HepG2 (cell line): ENCODE data around the gene PARVA. TPM values are rescaled to one million over a fixed set of nuclear protein-coding genes. Genes with fewer than 3 reads are reported as not detected.

Source experiments
- ATAC-seq: fragments of 200-7000 bp; cut with Tn5 transposase; 3 replicates; pipeline ENCODE4 v1.9.1; 2020; ENCODE audit warnings: mild to moderate bottlenecking, moderate library complexity
- BruUV-seq: library from RNA; stranded (reverse); fragments of 400-500 nt; replicated peaks from 2 replicates; lab custom pipeline; 2021; lab: Mats Ljungman, UMichigan
- CTCF ChIA-PET: fragments of 300-600 bp; formaldehyde crosslinking; extraction: SDS; loops from one replicate; lab custom pipeline; 2021; ENCODE audit warnings: low total read pairs, inconsistent platforms, low intra/inter-chr PET ratio; lab: Yijun Ruan, JAX
- POLR2A ChIA-PET: fragments of 350-600 bp; sonication (Branson Sonifier 250); formaldehyde crosslinking; loops from one replicate; lab custom pipeline; 2020; ENCODE audit warnings: antibody characterized with exemption, inconsistent platforms; lab: Yijun Ruan, JAX
- DNase-seq: peaks from one replicate; pipeline ENCODE4 v3.0.0-alpha.2; 2015; ENCODE audit warnings: low spot score
- FAIRE-seq: peaks from 3 replicates; lab custom pipeline; 2011; peaks lifted over from hg19 to GRCh38; lab: Jason Lieb, UNC
- H2AFZ ChIP-seq: one replicate; pipeline ENCODE4 v1.6.1; 2011; ENCODE audit warnings: low read length, inconsistent platforms
- H3K27ac ChIP-seq: fragments of 300-600 bp; 3 replicates; pipeline ENCODE4 v1.8.0; 2011; ENCODE audit warnings: mixed run types, mild to moderate bottlenecking, mixed read lengths, low read length, inconsistent platforms; ENCODE audit not compliant: insufficient read depth; ENCODE audit errors: extremely low read length
- H3K27me3 ChIP-seq, 2 experiments: fragments of 200-600 bp in 1 of 2; 2 replicates in 1 of 2; 3 replicates in 1 of 2; pipeline versions ENCODE4 v1.6.0 to v1.8.0; 2011; ENCODE audit warnings: low read length in 2 of 2, mild to moderate bottlenecking in 2 of 2, moderate library complexity in 2 of 2, inconsistent platforms in 1 of 2; ENCODE audit not compliant: insufficient read depth in 2 of 2, control insufficient read depth in 1 of 2
- H3K36me3 ChIP-seq, 2 experiments: fragments of 200-600 bp in 1 of 2; replicated peaks in 1 of 2; 2 replicates in 1 of 2; 3 replicates in 1 of 2; pipeline versions ENCODE4 v1.5.1 to v1.8.0; 2011; ENCODE audit warnings: low read length in 2 of 2, inconsistent platforms in 1 of 2; ENCODE audit not compliant: insufficient read depth in 2 of 2, control insufficient read depth in 1 of 2
- H3K4me1 ChIP-seq: 2 replicates; pipeline ENCODE4 v1.5.1; 2012; ENCODE audit warnings: low read length, inconsistent platforms; ENCODE audit not compliant: insufficient read depth
- H3K4me2 ChIP-seq: 2 replicates; pipeline ENCODE4 v1.6.0; 2011; ENCODE audit warnings: low read depth, low read length, inconsistent platforms
- H3K4me3 ChIP-seq, 3 experiments: fragments of 200-600 bp in 1 of 3; sonication (generic), shearing (Covaris generic) in 1 of 3; replicated peaks in 1 of 3; 2 replicates each; pipeline ENCODE4 v1.5.1; 2011 to 2016; ENCODE audit warnings: low read length in 3 of 3, inconsistent platforms in 2 of 3, low read depth in 2 of 3, mild to moderate bottlenecking in 2 of 3, control low read depth in 1 of 3, mixed read lengths in 1 of 3; ENCODE audit not compliant: insufficient read depth in 1 of 3
- H3K79me2 ChIP-seq: one replicate; pipeline ENCODE4 v1.6.1; 2011; ENCODE audit warnings: low read length, inconsistent platforms; ENCODE audit not compliant: insufficient read depth
- H3K9ac ChIP-seq: 2 replicates; pipeline ENCODE4 v1.6.0; 2011; ENCODE audit warnings: mild to moderate bottlenecking, low read depth, low read length, inconsistent platforms; ENCODE audit not compliant: insufficient read depth
- H3K9me3 ChIP-seq: 2 replicates; pipeline ENCODE4 v1.5.1; 2012; ENCODE audit warnings: mild to moderate bottlenecking, low read length
- H4K20me1 ChIP-seq: 2 replicates; pipeline ENCODE4 v1.6.0; 2011; ENCODE audit warnings: inconsistent platforms, mild to moderate bottlenecking, low read length, moderate library complexity; ENCODE audit not compliant: insufficient read depth
- ASH2L ChIP-seq: fragments of 300-600, 200-600 bp; sonication (generic); IDR thresholded peaks from 2 replicates; pipeline ENCODE4 v1.7.0; 2017; ENCODE audit warnings: low read depth, mild to moderate bottlenecking, moderate library complexity, mixed read lengths, low read length; ENCODE audit not compliant: insufficient read length
- GABPB1 ChIP-seq: IDR thresholded peaks from 2 replicates; pipeline ENCODE4 v1.6.1; 2016; ENCODE audit warnings: mild to moderate bottlenecking, missing genetic modification reagents, moderate library complexity, missing compliant biosample characterization
- GFI1 ChIP-seq: sonication (generic); formaldehyde crosslinking; IDR thresholded peaks from 2 replicates; pipeline ENCODE4 v1.5.0; 2020; ENCODE audit warnings: missing genetic modification reagents, mild to moderate bottlenecking, borderline replicate concordance
- HOXA5 ChIP-seq: sonication (generic); formaldehyde crosslinking; IDR thresholded peaks from 2 replicates; pipeline ENCODE4 v1.4.0; 2020; ENCODE audit warnings: missing genetic modification reagents
- MLXIP ChIP-seq: sonication (generic); formaldehyde crosslinking; IDR thresholded peaks from 2 replicates; pipeline ENCODE4 v1.9.0; 2021; ENCODE audit warnings: missing genetic modification reagents, borderline replicate concordance
- MXI1 ChIP-seq: IDR thresholded peaks from 3 replicates; pipeline ENCODE4 v1.6.1; 2012; ENCODE audit warnings: low read depth, low read length, inconsistent platforms, borderline replicate concordance
- MYPOP ChIP-seq: sonication (generic); formaldehyde crosslinking; IDR thresholded peaks from 2 replicates; pipeline ENCODE4 v1.8.1; 2023; ENCODE audit warnings: mild to moderate bottlenecking, moderate library complexity, missing genetic modification reagents
- NCOA2 ChIP-seq: sonication (generic); formaldehyde crosslinking; IDR thresholded peaks from 2 replicates; pipeline ENCODE4 v1.8.0; 2022; ENCODE audit warnings: inconsistent platforms
- SALL2 ChIP-seq: sonication (generic); formaldehyde crosslinking; IDR thresholded peaks from 2 replicates; pipeline ENCODE4 v1.8.1; 2023; ENCODE audit warnings: mild to moderate bottlenecking, missing genetic modification reagents, inconsistent platforms
- SOX5 ChIP-seq: IDR thresholded peaks from 2 replicates; pipeline ENCODE4 v1.6.1; 2016; ENCODE audit warnings: borderline replicate concordance
- TCF7L2 ChIP-seq: IDR thresholded peaks from 2 replicates; pipeline ENCODE4 v1.6.1; 2011; ENCODE audit warnings: mild to moderate bottlenecking, low read depth, low read length, moderate library complexity
- ZBTB25 ChIP-seq: IDR thresholded peaks from 2 replicates; pipeline ENCODE4 v1.6.1; 2018; ENCODE audit warnings: missing genetic modification reagents
- ZKSCAN1 ChIP-seq: fragments of 150-350 bp; IDR thresholded peaks from 2 replicates; pipeline ENCODE4 v1.6.1; 2014; ENCODE audit warnings: low read length
- ZNF232 ChIP-seq: sonication (generic); formaldehyde crosslinking; IDR thresholded peaks from 2 replicates; pipeline ENCODE4 v1.4.0; 2020; ENCODE audit warnings: missing genetic modification reagents, borderline replicate concordance
- ZNF3 ChIP-seq: IDR thresholded peaks from 2 replicates; pipeline ENCODE4 v1.7.0; 2017; ENCODE audit warnings: inconsistent platforms
- ZNF468 ChIP-seq: sonication (generic); formaldehyde crosslinking; IDR thresholded peaks from 2 replicates; pipeline ENCODE4 v1.8.0; 2022; ENCODE audit warnings: mild to moderate bottlenecking, moderate library complexity, missing genetic modification reagents
- ZNF558 ChIP-seq: sonication (generic); formaldehyde crosslinking; IDR thresholded peaks from 2 replicates; pipeline ENCODE4 v1.9.0; 2022; ENCODE audit warnings: mild to moderate bottlenecking, missing genetic modification reagents, borderline replicate concordance
- ZNF577 ChIP-seq: sonication (generic); formaldehyde crosslinking; IDR thresholded peaks from 2 replicates; pipeline ENCODE4 v1.4.0; 2020; ENCODE audit warnings: mild to moderate bottlenecking, low read depth, missing genetic modification reagents, borderline replicate concordance
- WGBS: methylation state at CpG from one replicate; pipeline ENCODE4 v1.1.6; 2017; ENCODE audit warnings: low lambda C conversion rate; 5-methylcytosine and 5-hydroxymethylcytosine counted together
- in situ Hi-C: cut with HindIII; loops from 2 replicates; pipeline ENCODE4 v1.10.0; 2017; ENCODE audit warnings: low pct_unique_long_range_greater_than_20kb; ENCODE audit not compliant: extremely low pct_ligation_motif_present
- intact Hi-C: fragments of 100-400 bp; cut with micrococcal nuclease; formaldehyde crosslinking; loops from one replicate; pipeline ENCODE4 v1.10.0; 2022; ENCODE audit not compliant: unreplicated experiment
- polyA plus RNA-seq, 8 experiments: library from polyadenylated mRNA; depleted of rRNA in 3 of 8; stranded (reverse) in 7 of 8; unstranded in 1 of 8; fragments of >200 nt; fragmentation: Illumina TruSeq in 4 of 8; extraction: Trizol in 4 of 8; gene quantifications; 2 replicates each; pipeline versions ENCODE4 v1.2.1 to v1.2.3, GENCODE V29; 2011 to 2016; ENCODE audit warnings: low read depth in 4 of 8, missing spikeins in 1 of 8, mixed read lengths in 1 of 8; ENCODE audit not compliant: insufficient read depth in 1 of 8
- total RNA-seq, 5 experiments: library from RNA; depleted of rRNA; stranded (reverse); fragments of >200 nt; fragmentation: Illumina TruSeq; extraction: Trizol; gene quantifications; 2 replicates each; pipeline ENCODE4 v1.2.3, GENCODE V29; 2016; ENCODE audit warnings: low read depth in 1 of 5

The PARVA gene
- total and polyA plus RNA-seq, 2 of the 13 experiments (the other 11 are each of a cell fraction or from before 2014, with no cell fraction given): 5.9 to 9.1 TPM

GRCh38 chr11:12512826-12513395 is 135.5 kb downstream of the PARVA start:
- Histone ChIP-seq H3K4me2 (no peak overlapping the region), H3K9ac (no peak overlapping the region), H3K27ac (no peak overlapping the region), H3K9me3 (no peaks in the 10 kb centered on the region), H2AFZ (no peak overlapping the region), H3K4me1 (no peaks in the 10 kb centered on the region), H3K27me3 (no peaks in the 10 kb centered on the region), H3K36me3 (no peaks in the 10 kb centered on the region; a peak in 1 of 5 replicates), H3K4me3 (no peak overlapping the region), H4K20me1 (no peaks in the 10 kb centered on the region), H3K79me2 (no peaks in the 10 kb centered on the region)
- DNase-seq (no peak), FAIRE-seq (no peak), ATAC-seq (no peak)
- CTCF ChIA-PET: no interaction called here
- intact Hi-C loops: no loop called here
- BruUV-seq: no TSS peak
- POLR2A ChIA-PET: no interaction called here
- in situ Hi-C loops: no loop called here
- WGBS: 77% methylated on average over 9 of the region's 9 CpGs
- TF ChIP-seq ASH2L (no peak), GABPB1 (CRISPR knock-in tag) (no peak), ZNF577 (CRISPR knock-in tag) (no peak), ZKSCAN1 (no peak), NCOA2 (CRISPR knock-in tag) (no peak), SOX5 (CRISPR knock-in tag) (no peak), SALL2 (CRISPR knock-in tag) (no peak), ZNF232 (CRISPR knock-in tag) (no peak), ZNF468 (no peak), MYPOP (CRISPR knock-in tag) (no peak), MXI1 (no peak), ZNF558 (CRISPR knock-in tag) (no peak), GFI1 (no peak), HOXA5 (no peak), MLXIP (CRISPR knock-in tag) (no peak), TCF7L2 (no peak), ZBTB25 (CRISPR knock-in tag) (no peak), ZNF3 (CRISPR knock-in tag) (no peak)
